Posterior vena cava (tissue), 2 donors: ENCODE data around the gene GALNT17. TPM values are rescaled to one million over a fixed set of nuclear protein-coding genes. Genes with fewer than 3 reads are reported as not detected.
"Not testable (repeated sequence)": the region's sequence is repeated elsewhere in the genome, so short reads cannot be mapped to it uniquely, and the experiment has no call there.

ENCODE experiments used
- DNase-seq: peaks from one replicate; pipeline ENCODE4 v3.0.0-alpha.2; 2020; ENCODE audit warnings: low spot score
- intact Hi-C, 2 donors: fragments of 100-400 bp; cut with DNase I; formaldehyde crosslinking; loops; one replicate each; pipeline versions ENCODE4 v1.14.1 to v1.14.2; 2022 to 2023
- total RNA-seq, 2 donors: library from RNA; stranded (reverse); fragmentation: NEBNext Ultra II Directional; extraction: Animal tissue kit (Norgen Biotek cat#: 25700); gene quantifications; one replicate each; pipeline ENCODE4 v1.2.1, GENCODE V29; 2021
- donor health status: DM: yes; HTN: yes; CAD: no.
- donor health status: DM: yes; HTN: yes; CAD: no.

Gene GALNT17
- total RNA-seq, 2 donors from 2014 or later: 22.0 to 24.7 TPM

DNA sequence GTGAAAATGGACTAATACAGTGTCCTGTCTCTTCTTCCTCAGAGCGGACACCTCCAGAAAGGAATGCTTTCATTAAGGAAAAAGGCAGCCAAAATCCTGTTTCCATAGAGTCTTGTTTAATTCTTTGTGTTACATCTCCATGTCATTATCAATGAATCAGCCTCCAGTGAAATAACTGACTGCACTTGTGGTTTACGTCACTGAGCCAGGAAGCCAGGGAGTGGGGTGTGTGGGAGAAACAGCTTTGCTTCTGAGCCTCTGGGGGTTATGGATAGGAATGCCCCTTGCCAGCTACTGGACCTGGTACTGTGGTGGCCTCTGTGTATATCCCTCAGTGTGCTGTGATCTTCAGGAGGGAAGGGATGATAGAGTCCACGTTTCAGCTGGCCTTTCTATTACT, 416.8 kb downstream of the GALNT17 start:
- no peak for DNase-seq
- intact Hi-C loops: no loop called here

GRCh38 chr7:71553306-71553705, 421.4 kb downstream of the GALNT17 start:
- DNase-seq: no peak
- intact Hi-C loops: no loop called here

DNA sequence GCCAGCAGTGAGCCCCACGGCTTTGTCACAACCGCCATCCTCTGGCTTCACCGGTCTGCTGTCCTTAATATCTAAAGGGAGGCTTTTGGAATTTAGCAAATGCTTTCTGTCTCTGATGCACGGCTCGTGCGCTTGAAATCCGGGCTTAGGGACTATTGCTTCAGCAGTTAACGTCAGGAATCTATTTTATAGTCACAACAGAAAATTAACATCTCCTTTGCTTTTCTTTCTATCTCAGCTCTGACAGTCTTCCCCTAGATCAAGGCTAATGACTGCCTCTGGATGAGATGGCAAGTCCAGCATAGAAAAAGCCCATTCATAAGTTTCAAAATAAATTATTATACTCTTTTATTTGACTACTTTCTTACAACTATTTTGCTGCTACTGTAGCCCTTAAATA, 423.8 kb downstream of the GALNT17 start:
- intact Hi-C loops: no loop called here

DNA sequence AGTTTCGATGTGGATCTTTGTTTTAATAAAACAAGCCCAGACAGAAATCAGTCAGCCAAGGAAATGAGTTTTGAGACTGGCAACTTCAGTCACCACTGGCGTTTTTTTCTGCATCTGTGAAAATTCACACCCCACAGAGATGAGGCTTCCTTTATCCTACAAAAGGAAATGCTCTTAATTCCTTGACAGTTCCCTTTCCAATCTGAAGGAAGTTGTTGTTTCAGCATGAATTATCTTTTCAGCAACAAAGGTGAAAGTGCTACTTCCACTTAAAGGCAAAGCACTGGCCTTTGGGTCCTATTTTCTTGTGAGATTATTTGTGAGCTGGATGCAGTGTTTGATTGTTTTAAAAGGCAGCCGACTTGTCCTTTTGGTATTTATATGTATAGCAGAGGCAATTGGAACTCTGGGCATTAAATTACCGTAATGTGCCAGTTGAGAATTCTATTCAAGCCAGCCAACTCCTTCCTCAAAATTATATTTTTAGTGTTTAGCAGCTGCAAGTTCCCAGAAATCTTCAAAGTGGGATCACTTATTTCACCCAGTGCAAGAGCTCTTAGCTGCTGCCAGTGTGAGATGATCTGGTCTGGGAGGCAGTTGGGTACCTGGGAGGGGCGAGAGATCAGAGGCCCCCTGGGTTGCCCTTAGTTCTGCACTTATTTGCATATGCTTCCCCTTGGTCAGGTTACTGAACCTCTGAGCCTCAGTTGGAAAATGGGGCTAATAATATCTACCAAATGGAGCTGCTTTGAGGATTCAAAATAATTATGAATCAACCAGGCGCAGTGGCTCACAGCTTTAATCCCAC, 427.1 kb downstream of the GALNT17 start:
- intact Hi-C loops: no loop called here
- no peak for DNase-seq

More for the DNA sequence above, 423.8 kb downstream of the GALNT17 start:
- DNase-seq: no peak

DNA sequence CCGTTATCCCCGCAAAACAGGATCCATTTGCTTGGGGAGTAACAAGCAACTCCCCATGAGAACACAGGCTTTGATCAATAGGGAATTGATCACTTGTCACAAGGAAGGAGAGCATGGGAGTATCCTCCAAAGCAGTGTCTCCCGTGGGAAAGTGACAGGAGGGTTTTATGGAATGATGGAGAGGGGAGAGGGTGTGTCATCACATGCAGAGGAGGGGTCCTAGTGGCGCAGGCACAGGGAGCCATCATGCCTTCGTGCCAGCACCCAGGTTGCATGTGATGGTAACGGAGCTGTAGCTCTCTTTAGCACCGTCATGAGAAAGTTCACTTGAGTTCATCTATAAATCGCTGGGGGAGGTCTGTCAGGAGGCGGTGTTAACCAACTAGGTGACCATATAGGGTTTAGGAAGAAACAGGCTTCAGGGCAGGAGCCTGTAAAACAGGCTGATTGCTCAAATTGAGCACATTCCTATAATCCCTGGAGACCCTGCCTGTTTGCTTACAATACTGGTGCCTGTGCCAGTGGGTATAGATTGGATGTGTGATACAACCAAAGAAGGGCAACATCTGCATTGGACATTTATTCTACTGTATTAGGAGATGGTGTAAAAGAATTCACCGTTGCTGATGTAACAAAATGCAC, 428.5 kb downstream of the GALNT17 start:
- intact Hi-C loops: no loop called here
- no peak for DNase-seq

DNA sequence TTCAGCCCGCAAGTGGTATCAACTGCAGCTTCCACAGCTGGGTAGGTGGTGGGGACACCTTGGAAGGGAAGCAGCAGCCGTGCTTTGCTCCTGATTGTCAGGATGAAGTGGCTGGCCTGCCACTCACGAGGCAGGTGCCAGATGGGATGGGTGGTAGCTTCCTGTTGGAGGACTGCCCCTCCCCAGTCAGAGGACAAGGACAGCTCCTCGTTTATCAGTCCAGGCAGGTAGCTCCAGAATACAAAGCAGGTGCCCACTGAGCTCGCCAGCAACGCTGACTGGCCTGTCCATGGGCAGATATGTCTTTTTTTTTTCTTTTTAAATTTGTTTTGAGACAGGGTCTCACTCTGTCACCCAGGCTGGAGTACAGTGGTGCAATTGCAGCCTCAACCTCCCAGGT, 431.3 kb downstream of the GALNT17 start:
- no peak for DNase-seq

DNA sequence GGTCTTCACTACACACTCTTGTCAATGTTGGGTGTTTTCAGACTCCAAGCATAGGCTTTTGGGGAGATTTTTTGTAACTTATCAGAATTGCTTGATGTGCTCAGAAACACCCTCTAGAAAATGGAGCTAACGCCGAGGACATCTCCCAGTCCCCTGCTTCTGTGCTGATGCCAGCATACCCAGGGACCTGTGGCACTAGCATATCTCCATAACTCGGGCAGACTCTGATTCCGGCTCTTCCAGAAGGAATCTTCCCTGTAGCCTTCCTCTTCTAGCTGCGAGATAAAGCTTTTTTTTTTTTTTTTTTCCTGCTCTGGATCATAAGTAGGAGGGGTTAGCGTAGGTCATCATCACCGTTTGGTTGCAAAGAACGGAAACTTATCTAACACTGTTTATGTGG, 434.4 kb downstream of the GALNT17 start:
- intact Hi-C loops: no loop called here
- no peak for DNase-seq

More for the DNA sequence above, 431.3 kb downstream of the GALNT17 start:
- intact Hi-C loops: no loop called here

GRCh38 chr7:71566991-71567390, 435.0 kb downstream of the GALNT17 start:
- no peak for DNase-seq
- intact Hi-C loops: loop anchor here in 1 of 2 donors (1.0 kb wide), 1 partner anchor 112 kb away; no protein-coding TSS in a partner anchor

- intact Hi-C loops: no loop called here
- no peak for DNase-seq
Measured at GRCh38 chr7:71574153-71574860, 442.4 kb downstream of the GALNT17 start.

DNA sequence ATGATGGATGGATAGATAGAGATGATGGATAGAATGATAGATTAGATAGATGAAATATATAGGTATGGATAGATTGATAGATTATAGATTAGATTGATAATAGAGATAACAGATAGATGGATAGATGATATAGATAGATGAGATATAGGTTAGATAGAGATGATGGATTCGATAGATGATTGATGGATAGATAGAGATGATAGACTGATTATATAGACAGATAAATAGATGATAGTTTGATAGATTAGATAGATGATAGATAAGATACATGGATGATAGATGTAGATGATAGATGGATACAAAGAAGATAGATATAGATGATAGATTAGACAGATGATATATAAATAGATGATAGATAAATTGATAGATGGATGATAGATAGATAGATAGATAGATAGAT, 448.1 kb downstream of the GALNT17 start:
- intact Hi-C loops: no loop called here
- no peak for DNase-seq

DNA sequence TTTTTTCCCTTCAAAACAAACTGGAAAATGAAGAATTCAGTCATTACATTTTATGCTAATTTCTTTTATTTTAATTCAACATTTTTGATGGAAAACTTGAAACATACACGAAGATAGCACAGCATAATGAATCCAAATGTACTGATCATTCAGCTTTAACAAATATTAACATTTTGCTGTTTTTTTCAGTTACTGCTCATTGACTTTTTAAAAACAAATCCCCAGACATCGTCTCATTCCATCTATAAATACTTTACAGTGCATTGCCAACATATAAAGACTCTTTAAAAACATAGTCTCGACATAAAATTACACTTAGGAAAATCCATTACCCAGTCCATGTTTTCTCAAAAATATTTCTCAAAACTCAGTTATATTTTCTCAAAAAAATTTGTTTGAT, 452.3 kb downstream of the GALNT17 start:
- DNase-seq: no peak
- intact Hi-C loops: no loop called here

DNA sequence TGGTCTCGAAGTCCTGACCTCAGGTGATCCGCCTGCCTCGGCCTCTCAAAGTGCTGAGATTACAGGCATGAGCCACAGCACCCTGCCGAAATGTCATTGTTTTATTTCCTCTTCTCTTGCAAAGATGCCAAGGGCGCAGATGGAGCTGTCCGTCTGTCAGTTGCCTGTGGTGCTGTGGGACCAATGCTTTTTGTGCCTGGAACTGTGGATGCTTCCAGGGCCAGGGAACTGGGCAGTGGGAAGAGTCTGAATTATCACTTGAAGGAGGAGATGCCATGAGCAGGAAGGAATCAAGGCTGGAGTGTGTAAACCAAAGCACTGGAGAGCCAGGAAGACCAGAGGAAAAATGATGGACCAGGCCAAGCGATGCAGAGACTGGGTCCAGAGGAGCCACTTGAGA, 459.9 kb downstream of the GALNT17 start:
- no peak for DNase-seq
- intact Hi-C loops: no loop called here

GRCh38 chr7:71592388-71592787, 460.4 kb downstream of the GALNT17 start:
- intact Hi-C loops, DNase-seq: not testable (repeated sequence)

DNA sequence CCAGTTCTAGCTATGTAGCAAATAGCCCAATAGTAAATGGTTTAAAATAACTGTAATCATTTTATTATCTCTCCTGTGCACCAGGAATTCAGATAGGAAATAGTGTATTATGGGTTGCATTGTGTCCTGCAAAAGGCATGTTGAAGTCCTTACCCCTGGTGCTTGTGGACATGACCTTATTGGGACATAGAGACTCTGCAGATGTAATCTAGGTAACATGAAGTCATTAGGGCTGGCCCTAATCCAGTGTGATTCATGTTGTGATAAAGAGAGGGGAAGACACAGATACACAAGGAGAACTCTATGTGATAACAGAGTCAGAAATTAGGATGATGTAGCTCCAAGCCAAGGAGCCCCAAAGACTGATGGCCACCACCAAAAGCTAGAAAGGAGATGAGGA, 462.8 kb downstream of the GALNT17 start:
- no peak for DNase-seq
- intact Hi-C loops: no loop called here

DNA sequence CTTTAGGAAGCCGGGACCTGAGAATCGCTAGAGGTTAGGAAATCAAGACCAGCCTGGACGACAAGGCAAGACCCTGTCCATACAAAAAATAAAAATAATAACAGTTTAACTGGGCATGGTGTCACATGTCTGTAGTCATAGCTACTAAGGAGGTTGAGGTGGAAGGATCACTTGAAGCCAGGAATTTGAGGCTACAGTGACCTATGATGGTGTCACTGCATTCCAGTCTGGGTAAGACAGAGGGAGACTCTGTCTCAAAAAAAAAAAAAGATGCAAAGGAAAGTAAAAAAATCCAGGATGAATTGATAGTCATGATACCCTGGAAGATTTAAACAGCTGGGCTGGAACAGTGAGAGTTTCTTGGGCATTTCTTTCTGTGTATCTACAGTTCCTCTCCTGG, 463.2 kb downstream of the GALNT17 start:
- intact Hi-C loops: no loop called here

GRCh38 chr7:71598553-71598952, 466.6 kb downstream of the GALNT17 start:
- intact Hi-C loops: no loop called here
- DNase-seq: no peak

More for the DNA sequence above, 463.2 kb downstream of the GALNT17 start:
- DNase-seq: no peak

DNA sequence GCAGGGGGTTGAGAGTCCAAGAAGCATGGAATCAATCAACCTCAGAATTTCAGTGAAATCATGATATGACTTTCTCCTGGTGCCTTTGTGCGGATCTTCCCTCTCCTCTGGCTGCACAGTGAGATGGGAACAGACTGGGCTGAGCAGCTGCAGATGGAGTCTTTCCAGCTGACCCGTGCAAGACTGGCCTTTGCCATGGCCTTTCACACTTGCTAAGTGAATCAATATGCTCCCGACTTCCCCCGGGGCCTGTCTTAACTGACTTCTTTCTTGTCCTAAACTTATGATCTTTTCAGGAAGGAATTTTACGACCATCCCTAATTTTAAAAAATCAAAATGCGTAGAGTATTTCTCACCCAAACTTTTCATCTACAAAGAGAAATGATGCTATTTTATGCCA, 469.9 kb downstream of the GALNT17 start:
- DNase-seq: no peak
- intact Hi-C loops: no loop called here

GRCh38 chr7:71604818-71605414, 473.0 kb downstream of the GALNT17 start:
- DNase-seq: no peak
- intact Hi-C loops: no loop called here

DNA sequence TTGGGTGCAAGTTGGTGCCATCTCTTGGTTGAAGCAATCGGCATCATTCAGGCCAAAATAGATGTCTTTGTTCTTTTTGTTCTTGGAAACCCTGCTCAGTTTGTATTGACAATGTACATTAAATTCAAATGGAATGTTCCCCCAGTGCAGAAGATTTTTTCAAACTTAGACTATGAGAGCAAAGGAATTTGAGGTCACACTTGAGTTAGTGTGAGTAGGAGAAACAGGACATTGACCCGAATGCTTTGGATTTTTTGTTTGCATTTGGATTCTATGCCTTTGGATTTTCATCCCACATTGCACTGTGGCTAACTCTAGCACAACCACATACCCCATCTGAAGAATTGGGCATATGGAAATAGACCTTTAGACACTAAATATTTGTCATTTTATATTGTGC, 480.0 kb downstream of the GALNT17 start:
- intact Hi-C loops: loop anchor here in 1 of 2 donors (10.0 kb wide), 1 partner anchor 73 kb away; no protein-coding TSS in a partner anchor
- DNase-seq: no peak

GRCh38 chr7:71612911-71613310, 481.0 kb downstream of the GALNT17 start:
- no peak for DNase-seq
- intact Hi-C loops: loop anchor here in 1 of 2 donors (10.0 kb wide), 1 partner anchor 72 kb away; no protein-coding TSS in a partner anchor
